GM19035 (cell line): ENCODE data around the gene SPSB4.
"Not testable (repeated sequence)": the region's sequence is repeated elsewhere in the genome, so short reads cannot be mapped to it uniquely, and the experiment has no call there.

ENCODE experiments used
- ATAC-seq: cut with Tn5 transposase; IDR thresholded peaks from one replicate; pipeline ENCODE4 v1.9.1; 2021; ENCODE audit not compliant: unreplicated experiment

SPSB4 gene

DNA sequence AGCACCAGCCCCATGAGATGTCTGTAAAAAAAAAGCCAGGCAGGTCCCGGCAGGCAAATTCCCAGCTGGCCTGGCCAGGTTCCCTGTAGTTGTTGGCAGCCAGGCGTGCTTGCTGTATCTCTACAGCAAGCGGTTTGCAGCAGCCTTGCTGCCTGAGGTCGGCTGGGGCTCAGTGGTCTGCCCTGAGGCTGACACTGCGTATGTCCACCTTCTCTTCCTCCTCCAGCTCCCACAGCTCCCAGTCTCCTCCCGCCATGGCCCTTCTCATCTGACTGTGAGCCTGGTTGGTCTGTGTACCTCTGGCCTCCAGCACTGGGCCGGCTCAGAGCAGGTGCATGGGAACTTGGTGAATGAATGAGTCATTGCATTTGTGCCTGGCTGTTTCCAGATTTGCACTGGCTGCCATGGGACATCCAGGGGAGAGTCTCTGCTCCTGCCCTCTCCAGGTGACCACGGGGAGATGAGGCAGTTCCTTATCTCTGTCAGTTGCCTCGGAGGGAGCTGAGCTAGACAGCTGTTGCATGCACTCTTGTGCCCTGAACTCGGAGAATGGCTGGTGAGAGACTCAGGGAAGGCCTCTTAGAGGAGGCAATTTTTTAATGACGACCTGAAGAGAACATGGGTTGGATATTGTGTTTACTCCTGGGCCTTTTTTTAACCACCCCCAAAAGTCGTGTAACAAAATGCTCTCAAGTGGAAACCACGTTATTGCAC lies 43.0 kb downstream of the SPSB4 start:
- no peak for ATAC-seq

DNA sequence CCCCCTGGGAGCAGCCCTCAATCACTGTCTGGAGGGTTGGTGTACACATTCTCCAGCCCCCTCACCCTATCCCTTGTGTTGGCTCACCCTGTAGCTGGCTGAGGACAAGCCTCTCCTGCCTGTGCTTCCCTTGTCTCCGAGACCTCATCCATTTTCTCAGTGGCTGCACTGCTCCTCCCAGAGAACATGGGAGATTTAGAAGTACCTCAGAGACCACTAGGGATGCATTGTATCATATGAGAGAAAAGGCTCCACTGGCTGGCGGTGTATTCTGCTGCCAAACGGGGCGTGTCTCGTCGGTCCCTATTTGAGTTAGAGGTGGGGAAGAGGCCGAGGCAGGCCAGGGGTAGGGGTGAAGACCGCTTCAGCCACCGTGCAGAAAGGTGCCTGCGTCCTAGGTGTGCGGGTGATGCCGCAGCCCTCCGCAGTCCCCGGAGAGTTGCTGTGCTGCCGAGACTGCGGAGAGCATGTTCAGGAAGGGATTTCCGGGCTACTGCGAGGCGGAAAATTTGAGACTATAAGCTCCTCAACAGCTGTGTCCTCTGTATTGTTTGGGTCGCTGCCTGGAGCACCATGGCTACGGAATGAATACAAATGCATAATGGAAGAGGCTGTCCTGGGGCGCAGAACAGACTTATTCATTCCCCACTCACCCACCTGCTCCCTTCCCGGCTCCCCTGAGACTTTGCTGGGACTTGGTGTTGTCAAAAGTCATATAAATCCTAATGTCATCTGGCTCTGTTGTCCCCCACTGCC lies 43.8 kb downstream of the SPSB4 start:
- no peak for ATAC-seq

DNA sequence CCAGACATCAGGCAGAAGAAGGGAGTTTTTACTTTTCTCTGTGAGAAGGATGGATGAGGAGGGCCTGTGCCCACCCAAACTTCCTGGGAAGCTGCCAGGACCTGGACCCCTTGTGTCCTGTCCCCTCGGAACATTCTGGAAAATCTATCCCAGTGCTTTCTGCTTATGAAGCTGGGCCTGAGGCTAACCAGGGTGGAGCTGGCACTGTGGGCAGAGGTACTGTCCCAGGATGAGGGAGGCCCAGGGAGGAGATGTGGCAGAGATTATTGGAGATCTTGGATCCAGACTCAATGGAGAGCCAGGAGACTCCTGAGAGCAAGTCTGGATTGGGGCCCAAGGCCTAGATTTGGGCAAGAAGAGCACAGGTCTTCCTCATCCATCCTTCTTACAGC lies 44.4 kb downstream of the SPSB4 start:
- ATAC-seq, result no peak

DNA sequence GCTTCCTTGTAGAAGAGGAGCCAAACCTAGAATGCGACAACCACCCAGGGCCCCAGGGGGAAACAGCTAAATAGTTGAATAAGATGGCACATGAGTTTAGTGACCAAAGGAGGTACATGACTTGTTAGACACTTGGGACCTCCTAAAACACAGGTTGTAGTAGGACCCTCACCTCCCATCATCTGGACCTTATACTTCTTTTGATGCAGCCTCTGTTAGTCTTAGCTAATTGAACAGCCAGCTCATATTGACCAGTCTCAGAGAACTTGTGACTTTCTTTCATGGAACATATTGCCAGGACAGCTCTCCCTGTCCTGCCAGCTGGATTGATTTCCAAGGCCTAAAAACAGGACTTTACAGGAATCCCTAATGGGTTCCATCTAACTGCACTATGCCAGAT lies 45.0 kb downstream of the SPSB4 start:
- ATAC-seq, result no peak

DNA sequence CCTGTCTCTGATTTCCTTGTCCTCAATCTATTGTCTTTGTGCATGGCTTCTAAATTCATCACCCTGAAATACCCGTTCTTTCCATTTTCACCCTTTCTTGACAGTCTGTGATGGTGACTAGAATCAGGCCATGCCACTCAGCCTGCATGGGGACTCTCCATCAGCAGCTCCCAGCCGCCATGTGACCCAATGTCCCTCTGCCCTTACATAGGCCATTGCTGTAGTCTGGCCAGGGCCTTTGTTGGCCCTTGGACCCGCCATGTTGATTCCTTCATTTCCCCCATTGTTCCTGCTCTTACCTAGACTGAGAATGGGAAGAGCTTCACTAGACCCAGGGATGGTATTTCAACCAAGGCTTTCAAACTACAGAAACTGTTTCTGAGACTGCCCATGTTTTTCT lies 45.8 kb downstream of the SPSB4 start:
- ATAC-seq, result no peak

DNA sequence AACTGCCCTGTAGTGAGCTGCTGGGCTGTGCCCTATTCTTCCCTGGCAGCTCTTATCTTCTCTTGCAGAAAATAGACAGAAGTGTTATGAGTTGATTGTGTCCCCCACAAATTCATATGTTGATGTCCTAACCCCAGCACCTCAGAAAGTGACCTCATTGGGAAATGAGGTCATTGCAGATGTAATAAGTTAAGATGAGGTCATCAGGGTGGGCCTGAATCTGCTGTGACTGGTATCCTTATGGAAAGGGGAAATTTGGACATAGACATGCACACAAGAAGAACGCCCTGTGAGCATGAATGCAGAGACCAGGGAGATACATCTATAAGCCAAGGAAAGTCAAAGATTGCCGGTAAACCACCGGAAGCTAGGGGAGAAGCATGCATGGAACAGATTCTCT lies 49.0 kb downstream of the SPSB4 start:
- no peak for ATAC-seq

DNA sequence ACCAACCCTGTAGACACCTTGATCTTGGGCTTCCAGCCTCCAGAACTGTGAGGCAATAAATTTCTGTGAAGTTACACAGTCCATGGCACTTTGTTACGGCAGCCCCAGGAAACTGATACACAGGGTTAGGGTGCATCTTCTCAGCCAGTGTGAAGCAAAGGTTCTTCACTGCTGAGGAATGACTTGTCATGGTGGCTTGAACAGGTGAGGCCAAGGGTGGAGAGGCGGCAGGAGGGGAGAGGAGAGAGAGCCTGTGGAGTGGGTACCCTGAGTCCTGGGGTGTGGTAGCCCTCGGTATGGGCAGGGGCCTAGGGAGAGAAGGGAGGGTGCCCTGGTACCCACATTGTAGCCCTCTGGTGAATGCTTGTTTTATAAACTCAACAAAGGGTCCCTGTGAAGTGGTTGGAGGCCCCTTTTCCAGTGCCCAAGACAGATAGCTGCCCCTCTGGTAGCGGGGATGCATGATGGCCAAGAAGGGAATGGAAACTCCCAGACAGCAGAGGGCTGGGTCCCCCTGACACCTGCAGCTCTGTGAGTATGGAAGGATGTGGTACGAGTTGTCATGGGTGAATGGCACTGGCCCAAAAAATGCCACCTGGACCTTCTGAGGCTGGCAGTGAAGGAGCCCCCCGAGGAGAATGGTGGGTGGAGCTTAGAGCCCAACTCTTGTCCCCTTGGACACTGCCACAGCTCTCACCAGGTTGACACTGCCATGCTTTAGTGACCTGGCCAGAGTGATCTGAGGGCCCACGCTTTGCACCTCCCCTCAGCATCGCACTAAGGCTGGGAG lies 49.6 kb downstream of the SPSB4 start:
- ATAC-seq, result no peak

DNA sequence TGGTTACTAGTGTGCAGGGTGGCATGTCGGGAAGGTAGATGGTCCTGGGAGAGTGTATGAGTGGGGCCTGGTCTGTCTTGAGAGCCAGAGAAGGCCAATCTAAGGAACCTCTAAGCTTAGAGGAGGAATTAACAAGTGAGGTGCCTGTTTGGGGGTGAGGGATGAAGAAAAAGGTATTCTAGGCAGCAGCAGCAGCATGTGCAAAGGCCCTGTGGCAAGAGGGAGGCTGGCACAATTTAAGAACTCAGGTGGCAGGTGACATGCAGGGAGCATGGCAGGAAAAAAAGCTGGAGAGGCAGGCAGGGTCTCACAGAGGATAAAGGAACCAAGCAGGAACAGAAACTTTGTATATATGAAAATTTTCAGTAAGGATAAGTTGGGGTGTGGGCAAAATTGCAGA lies 51.2 kb downstream of the SPSB4 start:
- no peak for ATAC-seq

DNA sequence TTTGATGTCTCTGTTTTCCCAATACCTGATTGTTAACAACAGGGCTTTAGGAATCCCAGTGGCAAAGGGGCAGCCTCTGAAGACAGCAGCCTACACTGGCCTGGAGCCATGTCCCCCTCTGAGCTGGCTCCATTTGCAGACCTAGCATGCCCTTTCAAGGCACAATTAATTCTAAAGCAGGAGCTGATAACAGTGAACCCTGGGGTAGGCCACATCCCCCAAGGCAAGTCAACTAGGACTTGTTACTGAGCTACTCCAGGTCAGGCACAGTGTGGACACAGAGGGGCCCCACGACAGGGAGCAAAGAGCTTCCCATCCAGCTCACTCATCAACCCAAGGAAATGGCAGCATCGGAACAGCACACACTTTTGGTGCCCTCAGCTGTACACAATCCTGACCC lies 51.9 kb downstream of the SPSB4 start:
- no peak for ATAC-seq

DNA sequence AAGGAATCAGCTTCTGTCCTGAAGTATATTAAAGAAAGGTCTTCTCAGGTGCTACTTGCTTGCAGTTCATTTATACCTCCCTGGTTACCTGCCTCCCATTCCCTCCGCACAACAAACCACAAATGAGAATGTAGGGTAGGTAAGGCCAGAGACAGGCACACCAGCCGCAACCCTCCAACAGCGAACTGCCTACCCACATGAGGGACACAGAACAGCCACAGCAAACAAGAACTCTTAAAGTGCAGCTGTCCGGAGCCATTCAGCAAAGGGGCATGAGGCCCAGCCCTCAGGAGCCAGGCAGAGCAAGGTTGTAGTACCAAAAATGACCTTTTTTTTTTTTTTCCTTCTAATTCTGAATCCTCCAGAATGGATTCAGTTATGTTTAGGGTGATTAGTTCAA lies 52.4 kb downstream of the SPSB4 start:
- ATAC-seq, result no peak

DNA sequence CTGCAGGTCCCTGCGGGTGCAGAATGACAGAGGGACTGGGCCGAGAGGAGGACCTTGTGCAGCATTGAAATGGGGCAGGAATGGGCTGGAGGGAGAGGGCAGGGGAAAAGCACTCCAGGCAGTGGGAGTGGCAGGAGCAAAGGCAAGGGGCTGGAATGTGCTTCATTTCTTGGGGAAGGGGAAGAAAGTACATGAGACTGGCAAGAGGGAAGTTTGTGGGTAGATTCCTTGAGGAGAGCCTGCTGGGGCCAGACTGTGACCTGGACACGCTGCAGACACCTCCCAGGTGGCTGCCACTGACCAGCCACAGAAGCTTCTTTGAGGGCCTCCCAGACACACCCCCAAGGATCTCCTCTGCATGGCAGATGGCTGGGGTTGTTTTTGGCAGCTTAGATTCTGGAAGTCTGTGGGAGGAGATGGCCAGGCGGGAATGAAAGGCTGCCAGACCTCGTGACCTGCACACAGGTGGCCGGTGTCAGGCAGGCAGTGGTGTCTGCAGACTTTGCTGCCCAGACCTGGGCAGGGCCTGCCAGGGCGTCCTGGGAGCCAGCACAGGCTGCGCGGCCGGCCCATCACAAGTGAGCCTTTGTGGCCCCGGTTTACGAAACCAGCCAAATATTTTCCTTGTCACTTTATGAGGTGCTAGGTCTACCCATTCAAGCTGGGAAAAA lies 53.1 kb downstream of the SPSB4 start:
- ATAC-seq, result no peak

DNA sequence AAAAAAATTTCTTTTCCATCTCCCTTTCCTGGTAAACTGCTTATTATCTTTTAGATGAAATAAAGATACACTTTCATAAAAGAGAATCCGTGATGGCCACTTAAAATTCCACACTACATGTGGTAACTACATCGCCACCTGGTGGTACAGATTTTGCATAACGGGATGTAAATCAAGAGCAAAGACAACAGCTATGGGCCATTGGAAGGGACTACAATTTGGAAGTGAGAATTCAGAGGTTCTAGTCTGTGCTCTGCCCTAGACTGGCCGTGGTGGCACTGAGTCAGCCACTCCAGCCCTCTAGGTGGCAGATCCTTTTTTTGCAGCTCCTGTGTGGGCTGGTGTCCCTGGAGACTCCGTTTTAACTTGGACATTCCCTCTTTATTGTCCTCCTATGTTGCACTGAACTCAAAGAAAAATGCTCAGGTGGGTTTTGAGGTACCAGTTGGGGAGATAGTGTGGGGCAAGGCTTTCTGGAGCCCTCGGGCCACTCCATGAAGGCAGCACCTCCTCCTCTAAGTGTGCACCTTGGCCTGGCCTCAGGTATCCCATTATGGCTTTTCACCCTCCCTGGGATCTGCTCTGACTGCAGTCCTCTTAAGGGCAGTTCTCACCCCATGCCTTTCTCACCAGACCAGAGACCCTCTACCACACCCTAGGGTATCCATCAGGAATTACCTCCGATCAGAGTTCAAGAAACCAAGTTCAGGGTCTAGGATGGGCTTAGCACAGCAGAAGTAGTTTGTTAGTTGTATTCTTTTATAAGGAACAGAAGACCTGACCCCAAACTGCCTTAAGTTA lies 54.9 kb downstream of the SPSB4 start:
- no peak for ATAC-seq

DNA sequence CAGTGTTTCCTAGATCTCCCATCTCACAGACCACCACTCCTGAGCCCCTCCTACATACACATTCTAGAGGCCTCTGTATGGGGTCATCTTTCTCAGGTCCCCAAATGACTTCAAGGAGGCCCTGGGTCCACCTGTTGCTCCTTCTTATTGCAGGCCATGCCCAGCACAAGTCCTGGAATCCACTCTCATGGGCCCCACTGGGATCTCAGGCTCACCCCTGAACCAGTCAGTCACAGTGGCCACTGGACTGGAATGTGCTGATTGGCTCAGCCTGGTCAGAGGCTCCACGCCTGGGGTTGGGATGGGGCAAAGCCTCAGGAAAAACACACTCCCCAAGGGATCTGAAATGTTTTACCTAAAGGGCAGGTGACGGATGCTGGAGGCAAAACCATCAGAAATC lies 55.7 kb downstream of the SPSB4 start:
- ATAC-seq, result no peak

DNA sequence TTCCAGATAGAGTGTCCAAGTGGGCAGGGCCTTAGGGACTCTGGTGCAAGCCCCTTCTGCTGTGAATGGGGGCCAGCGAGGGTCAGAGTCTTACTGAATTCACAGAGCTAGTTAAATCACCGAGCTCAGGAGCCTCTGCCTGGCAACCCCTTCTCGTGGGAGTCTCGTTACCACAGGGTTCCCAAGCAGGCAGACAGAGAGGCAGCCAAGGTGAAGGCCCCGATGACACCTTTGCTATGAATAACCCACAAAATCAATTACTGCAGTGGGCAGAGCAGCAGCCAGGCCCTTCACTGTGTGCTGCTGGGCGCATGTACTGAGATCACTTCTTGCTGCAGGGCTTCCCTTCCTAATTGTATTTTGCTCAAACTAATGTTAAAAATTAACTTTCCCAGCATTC lies 56.9 kb downstream of the SPSB4 start:
- ATAC-seq, result no peak

DNA sequence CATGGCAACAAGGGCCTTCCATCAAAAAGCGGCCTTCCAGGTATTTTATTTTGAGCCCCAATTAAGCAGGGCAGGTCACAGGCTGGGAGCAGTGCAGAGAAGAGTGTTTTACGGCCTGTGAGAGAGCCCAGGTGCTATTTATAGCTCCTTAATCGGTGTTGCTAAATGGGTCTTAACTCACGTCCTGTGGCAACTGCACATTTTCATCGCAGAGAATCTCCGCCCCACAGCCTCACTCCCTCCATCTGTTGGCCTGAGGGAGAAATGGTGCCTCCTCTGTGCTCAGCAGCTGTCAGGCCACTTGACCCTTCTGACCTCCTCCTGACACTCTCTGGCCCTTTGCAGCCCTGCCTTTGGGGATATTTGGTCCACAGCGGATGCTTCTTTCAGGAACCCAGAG lies 58.6 kb downstream of the SPSB4 start:
- ATAC-seq, result no peak

DNA sequence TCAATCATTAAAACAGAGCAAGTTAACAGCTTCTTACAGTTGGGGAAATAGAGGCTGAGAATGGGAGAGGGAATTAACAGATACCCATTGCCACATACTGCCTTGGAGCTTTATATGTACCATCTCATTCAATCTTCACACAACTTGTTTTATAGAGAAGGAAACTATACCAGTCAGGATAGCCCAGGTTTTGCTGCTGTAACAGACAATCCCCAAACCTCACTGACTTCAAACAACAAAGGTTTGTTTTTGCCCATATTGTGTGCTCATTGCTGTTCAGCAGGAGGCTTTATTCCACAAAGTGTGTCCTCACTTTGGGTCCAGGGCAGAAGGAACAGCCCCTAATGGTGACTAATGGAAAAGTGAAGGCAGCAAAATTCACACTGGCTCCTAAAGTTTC lies 59.2 kb downstream of the SPSB4 start:
- ATAC-seq, result no peak

DNA sequence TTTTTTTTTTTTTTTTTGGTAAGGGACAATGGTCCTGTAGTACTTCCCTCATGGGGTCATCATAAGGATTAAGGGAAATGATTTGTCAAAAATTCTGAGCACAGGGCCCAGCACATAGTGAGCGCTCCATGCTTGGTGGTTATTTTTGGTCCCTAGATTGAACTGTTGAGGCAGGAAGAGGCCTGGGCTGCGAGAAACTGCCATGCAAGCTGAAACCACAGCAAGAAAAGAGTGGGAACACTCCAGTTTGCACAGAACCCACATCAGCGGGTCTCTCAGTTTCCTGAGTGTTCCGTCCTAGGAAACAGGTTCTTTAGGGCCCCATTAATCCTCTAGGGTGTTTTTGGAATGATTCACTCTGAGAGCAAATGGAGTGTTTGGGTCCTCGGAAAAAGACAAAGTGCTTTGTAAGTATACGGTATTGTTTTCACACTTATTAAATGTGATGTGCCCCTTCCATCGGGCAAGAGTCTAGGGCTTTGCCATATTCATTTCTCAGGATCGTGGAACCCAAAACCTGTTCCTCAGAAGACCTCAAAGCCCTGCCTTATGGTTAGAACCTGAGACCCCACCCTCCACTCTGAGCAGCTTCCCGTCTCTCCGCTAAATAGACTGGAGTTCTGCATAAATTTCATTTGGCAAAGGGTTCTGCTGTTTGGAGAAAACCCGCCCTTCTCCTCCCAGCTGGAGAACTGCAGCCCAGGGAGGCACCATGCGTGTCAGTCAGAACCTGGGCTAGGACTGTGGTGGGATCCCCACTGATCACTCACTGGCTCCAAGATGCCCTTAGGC lies 60.4 kb downstream of the SPSB4 start:
- no peak for ATAC-seq

DNA sequence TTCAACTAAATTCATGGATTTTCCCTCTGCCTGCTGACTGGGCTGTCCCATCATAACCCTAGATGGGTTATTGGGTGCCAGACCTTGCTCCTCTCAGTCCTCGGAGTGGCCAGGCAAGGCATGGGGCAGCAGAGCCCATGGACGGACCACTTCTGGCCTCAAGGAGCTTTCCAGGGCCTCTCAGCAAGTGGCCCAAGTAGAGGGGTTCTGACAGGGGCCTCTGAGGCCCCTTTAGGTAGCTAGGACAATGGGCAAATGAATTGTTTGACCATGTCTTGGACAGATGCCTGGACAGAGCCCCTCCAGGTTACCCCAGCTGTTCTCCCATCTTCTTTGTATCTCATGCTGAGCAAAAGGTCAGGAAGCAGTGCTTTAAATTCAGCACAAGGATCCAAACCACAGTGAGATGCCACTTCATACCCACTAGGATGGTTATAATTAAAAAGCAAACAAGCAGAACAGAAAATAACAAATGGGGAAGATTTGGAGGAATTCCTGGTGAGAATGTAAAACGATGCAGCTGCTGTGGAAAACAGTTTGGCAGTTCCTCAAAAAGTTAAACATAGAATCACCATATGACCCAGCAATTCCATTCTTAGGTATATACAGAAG lies 61.6 kb downstream of the SPSB4 start:
- no peak for ATAC-seq

DNA sequence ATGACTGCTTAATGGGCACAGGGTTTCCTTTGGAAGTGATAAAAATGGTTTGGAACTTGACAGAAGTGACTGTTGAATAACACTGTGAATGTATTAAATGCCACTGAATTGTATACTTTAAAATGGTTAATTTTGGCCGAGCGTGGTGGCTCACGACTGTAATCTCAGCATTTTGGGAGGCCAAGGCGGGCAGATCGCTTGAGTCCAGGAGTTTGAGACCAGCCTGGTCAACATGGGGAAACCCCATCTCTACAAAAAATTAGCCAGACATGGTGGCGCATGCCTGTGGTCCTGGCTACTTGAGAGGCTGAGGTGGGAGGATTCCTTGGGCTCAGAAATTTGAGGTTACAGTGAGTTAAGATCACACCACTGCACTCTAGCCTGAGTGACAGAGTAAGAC lies 62.5 kb downstream of the SPSB4 start:
- not testable (repeated sequence) for ATAC-seq
